T-cell (primary cell): ENCODE measurements around the gene TTC7B. TPM values are rescaled to one million over a fixed set of nuclear protein-coding genes. Genes with fewer than 3 reads are reported as not detected.

Experiments used
- ATAC-seq, 4 experiments: fragments of 200-7000 bp in 3 of 4; fragments of 150-1000 bp in 1 of 4; cut with Tn5 transposase; replicated peaks in 1 of 4; 1 replicate in 3 of 4; 2 replicates in 1 of 4; pipeline ENCODE4 v1.10.0; 2021; ENCODE audit warnings: moderate library complexity in 3 of 4, mild to moderate bottlenecking in 2 of 4, moderate number of reproducible peaks in 1 of 4
- CTCF ChIA-PET, 2 donors: fragments of 300-600 bp; sonication (Branson Sonifier 250); formaldehyde crosslinking; loops; one replicate each; lab custom pipeline; 2022; ENCODE audit warnings: antibody characterized with exemption in 2 of 2; lab: Charles Lee
- POLR2A ChIA-PET, 2 donors: fragments of 300-600 bp; sonication (Branson Sonifier 250); formaldehyde crosslinking; loops; one replicate each; lab custom pipeline; 2022; ENCODE audit warnings: antibody characterized with exemption in 2 of 2; lab: Charles Lee
- DNase-seq, 35 experiments: peaks; one replicate each; pipeline versions ENCODE4 v3.0.0 to v3.0.0-alpha.2; 2013 to 2023
- H3K27ac ChIP-seq: one replicate; pipeline ENCODE4 v1.5.1; 2013; ENCODE audit warnings: low read length
- H3K27me3 ChIP-seq, 2 experiments: replicated peaks in 1 of 2; 1 replicate in 1 of 2; 2 replicates in 1 of 2; pipeline versions ENCODE4 v1.6.1 to v1.7.0; 2013; ENCODE audit warnings: low read length in 1 of 2, mixed read lengths in 1 of 2; ENCODE audit not compliant: control insufficient read depth in 2 of 2, insufficient read depth in 2 of 2; ENCODE audit errors: extremely low read depth in 1 of 2
- H3K36me3 ChIP-seq, 2 donors: 1 replicate in 1 of 2; 2 replicates in 1 of 2; pipeline versions ENCODE4 v1.6.1 to v1.7.0; 2013; ENCODE audit warnings: low read length in 1 of 2; ENCODE audit not compliant: control insufficient read depth in 2 of 2, insufficient read depth in 1 of 2; ENCODE audit errors: extremely low read depth in 1 of 2
- H3K4me1 ChIP-seq, 2 experiments: 1 replicate in 1 of 2; 2 replicates in 1 of 2; pipeline versions ENCODE4 v1.6.1 to v1.7.0; 2013; ENCODE audit warnings: low read length in 2 of 2, mixed read lengths in 1 of 2; ENCODE audit not compliant: insufficient read depth in 2 of 2, control insufficient read depth in 1 of 2; ENCODE audit errors: extremely low read depth in 1 of 2
- H3K4me3 ChIP-seq, 2 donors: 1 replicate in 1 of 2; 2 replicates in 1 of 2; pipeline versions ENCODE4 v1.5.1 to v1.7.0; 2013; ENCODE audit warnings: mild to moderate bottlenecking in 2 of 2, low read length in 1 of 2, moderate library complexity in 1 of 2; ENCODE audit not compliant: control insufficient read depth in 1 of 2; ENCODE audit errors: extremely low read depth in 1 of 2
- H3K9me3 ChIP-seq: 2 replicates; pipeline ENCODE4 v1.7.0; 2013
- H3K27ac Mint-ChIP-seq, 2 donors: one replicate each; pipeline ENCODE4 v1.8.0; 2020 to 2021; ENCODE audit warnings: mild to moderate bottlenecking in 2 of 2, mixed read lengths in 2 of 2
- H3K27me3 Mint-ChIP-seq, 2 donors: one replicate each; pipeline ENCODE4 v1.8.0; 2021 to 2022; ENCODE audit warnings: mixed read lengths in 2 of 2
- H3K36me3 Mint-ChIP-seq: one replicate; pipeline ENCODE4 v1.8.0; 2021; ENCODE audit warnings: mixed read lengths
- H3K4me1 Mint-ChIP-seq, 3 donors: one replicate each; pipeline ENCODE4 v1.8.0; 2020 to 2022; ENCODE audit warnings: mixed read lengths in 3 of 3, mild to moderate bottlenecking in 1 of 3
- H3K4me3 Mint-ChIP-seq, 3 donors: one replicate each; pipeline ENCODE4 v1.8.0; 2020 to 2022; ENCODE audit warnings: mild to moderate bottlenecking in 3 of 3, mixed read lengths in 3 of 3, moderate library complexity in 3 of 3
- H3K9me3 Mint-ChIP-seq, 3 donors: one replicate each; pipeline ENCODE4 v1.8.0; 2020 to 2022; ENCODE audit warnings: mixed read lengths in 3 of 3
- WGBS: methylation state at CpG from one replicate; pipeline ENCODE4 v1.1.5; 2013; ENCODE audit warnings: missing lambda C conversion rate; ENCODE audit not compliant: insufficient coverage; 5-methylcytosine and 5-hydroxymethylcytosine counted together
- total RNA-seq, 35 experiments: library from RNA in 6 of 35; stranded (reverse) in 6 of 35; fragments of 120-200 nt in 1 of 35; gene quantifications; one replicate each; pipeline versions ENCODE4 v1.2.1 to v1.2.4 and lab custom pipeline; 2013 to 2026

TTC7B gene
- total RNA-seq, 5 donors from 2014 or later (not counting 1 experiment from before 2014, with no cell fraction given): 1.5 to 2.6 (median 1.7) TPM

DNA sequence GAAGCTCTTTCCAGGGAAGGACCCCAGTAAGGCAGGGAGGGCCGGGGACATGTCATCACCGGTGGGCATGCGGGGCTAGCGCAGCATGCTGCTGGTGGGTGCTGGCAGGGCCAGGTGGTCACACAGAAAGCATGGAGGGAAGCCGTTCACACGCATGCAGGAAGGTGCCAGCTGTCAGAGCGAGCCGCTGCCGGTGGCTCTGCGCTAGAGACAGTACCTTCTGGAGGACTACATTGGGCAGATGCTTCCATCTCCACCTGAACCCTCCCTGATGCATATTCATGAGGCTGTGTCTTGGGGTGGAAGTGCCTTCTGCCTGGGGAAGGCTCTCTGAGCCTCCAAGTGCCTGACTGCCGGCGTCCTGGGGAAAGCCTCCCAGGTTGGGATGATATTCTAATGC, 215.6 kb downstream of the TTC7B start:
- H3K4me3 ChIP-seq: no peak overlapping the region
- H3K4me1 Mint-ChIP-seq: no peaks in the 10 kb centered on the region
- ATAC-seq (no peak), DNase-seq (no peak)
- WGBS: 87% methylated on average over 6 of the region's 12 CpGs
- no peaks in the 10 kb centered on the region for H3K4me1 ChIP-seq
- H3K27me3 Mint-ChIP-seq: peaks cover 5 to 12% of the 10 kb centered on the region in 2 donors
- H3K36me3 Mint-ChIP-seq: no peaks in the 10 kb centered on the region
- no peaks in the 10 kb centered on the region for H3K36me3 ChIP-seq
- CTCF ChIA-PET: interaction anchor here in 1 of 2 donors (0.6 kb wide), 1 partner anchor 35 kb away, joined by 6 read pairs; no protein-coding TSS in a partner anchor
- no peaks in the 10 kb centered on the region for H3K9me3 ChIP-seq
- H3K27me3 ChIP-seq: peaks cover 0 to 8% of the 10 kb centered on the region in 2 experiments
- no peak overlapping the region for H3K27ac ChIP-seq
- no peaks in the 10 kb centered on the region for H3K9me3 Mint-ChIP-seq
- POLR2A ChIA-PET: no interaction called here
- no peak overlapping the region for H3K4me3 Mint-ChIP-seq
- H3K27ac Mint-ChIP-seq: no peak overlapping the region

DNA sequence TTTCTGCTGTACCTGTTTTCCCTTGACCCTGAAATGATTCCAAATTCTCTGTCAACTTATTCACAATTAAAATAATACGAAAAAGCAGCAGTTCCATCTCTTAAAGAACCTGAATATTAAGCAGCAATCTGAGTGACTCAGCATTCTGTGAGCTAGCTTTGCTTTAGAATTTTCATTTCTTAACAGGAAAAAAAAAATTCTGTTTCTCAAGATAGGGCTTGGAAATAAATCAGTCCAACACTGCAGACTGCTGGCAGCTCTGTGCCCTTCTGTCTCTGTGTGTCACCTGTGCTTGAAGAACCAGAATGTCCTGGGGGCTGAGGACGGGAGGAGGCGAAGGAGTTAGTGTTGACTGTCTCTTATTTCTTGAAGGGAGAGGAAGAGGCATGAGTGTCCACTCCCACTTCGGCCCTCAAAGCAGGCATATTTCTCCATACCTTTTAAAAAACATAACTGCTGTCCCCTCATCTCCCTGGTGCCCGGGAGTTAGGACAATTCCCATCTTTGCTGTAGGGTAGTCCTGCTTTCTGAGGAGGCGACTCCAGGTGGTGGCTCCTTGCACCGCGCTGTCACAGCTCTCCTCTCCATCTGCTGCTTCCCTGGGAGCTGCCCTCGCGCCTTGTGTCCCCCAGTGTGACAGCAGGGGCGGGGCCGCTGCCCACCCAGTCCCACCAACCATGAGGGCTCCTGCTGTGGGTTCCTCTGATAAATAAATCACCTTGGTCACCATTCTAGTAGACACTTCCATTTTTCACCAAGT, 216.3 kb downstream of the TTC7B start:
- CTCF ChIA-PET: no interaction called here
- H3K27ac ChIP-seq: no peak overlapping the region
- H3K9me3 ChIP-seq: no peaks in the 10 kb centered on the region
- peaks cover 5 to 9% of the 10 kb centered on the region in 2 donors for H3K27me3 Mint-ChIP-seq
- DNase-seq (peak in 1 of 35 experiments; percentile 7), ATAC-seq (no peak)
- WGBS: 83% methylated on average over 5 of the region's 12 CpGs
- no peak overlapping the region for H3K27ac Mint-ChIP-seq
- peaks cover 0 to 8% of the 10 kb centered on the region in 2 experiments for H3K27me3 ChIP-seq
- no peaks in the 10 kb centered on the region for H3K4me1 Mint-ChIP-seq
- no peaks in the 10 kb centered on the region for H3K4me1 ChIP-seq
- no peaks in the 10 kb centered on the region for H3K36me3 Mint-ChIP-seq
- no peak overlapping the region for H3K4me3 Mint-ChIP-seq
- H3K36me3 ChIP-seq: no peaks in the 10 kb centered on the region
- H3K4me3 ChIP-seq: no peak overlapping the region
- POLR2A ChIA-PET: no interaction called here
- no peaks in the 10 kb centered on the region for H3K9me3 Mint-ChIP-seq

DNA sequence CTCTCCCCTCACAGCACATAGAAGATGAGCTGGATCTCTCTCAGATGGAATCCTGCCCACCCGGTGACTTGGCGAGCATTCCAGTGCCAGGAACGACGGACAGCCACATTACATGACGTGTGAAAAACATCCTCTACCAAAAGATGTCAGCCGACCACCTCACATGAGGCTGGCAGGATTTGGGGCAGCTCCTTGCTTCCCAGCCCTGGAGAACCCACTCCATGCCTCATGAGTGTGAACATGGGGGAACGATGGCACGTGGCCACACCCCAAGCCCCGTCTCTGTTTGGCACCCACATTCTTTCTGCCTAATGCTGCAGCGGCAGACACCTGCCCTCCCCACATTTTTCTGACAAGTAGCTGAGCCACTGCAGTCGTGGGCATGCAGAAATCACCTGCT, 216.9 kb downstream of the TTC7B start:
- no peaks in the 10 kb centered on the region for H3K36me3 Mint-ChIP-seq
- Histone ChIP-seq H3K27me3 (peaks cover 0 to 8% of the 10 kb centered on the region in 2 experiments), H3K4me1 (no peaks in the 10 kb centered on the region), H3K4me3 (no peak overlapping the region), H3K9me3 (no peaks in the 10 kb centered on the region), H3K36me3 (no peaks in the 10 kb centered on the region), H3K27ac (no peak overlapping the region)
- DNase-seq (no peak), ATAC-seq (no peak)
- H3K9me3 Mint-ChIP-seq: no peaks in the 10 kb centered on the region
- WGBS: 61% methylated on average over 10 of the region's 11 CpGs
- H3K4me1 Mint-ChIP-seq: no peaks in the 10 kb centered on the region
- no peak overlapping the region for H3K27ac Mint-ChIP-seq
- POLR2A ChIA-PET: no interaction called here
- H3K4me3 Mint-ChIP-seq: no peak overlapping the region
- peaks cover 5 to 11% of the 10 kb centered on the region in 2 donors for H3K27me3 Mint-ChIP-seq
- CTCF ChIA-PET: no interaction called here

DNA sequence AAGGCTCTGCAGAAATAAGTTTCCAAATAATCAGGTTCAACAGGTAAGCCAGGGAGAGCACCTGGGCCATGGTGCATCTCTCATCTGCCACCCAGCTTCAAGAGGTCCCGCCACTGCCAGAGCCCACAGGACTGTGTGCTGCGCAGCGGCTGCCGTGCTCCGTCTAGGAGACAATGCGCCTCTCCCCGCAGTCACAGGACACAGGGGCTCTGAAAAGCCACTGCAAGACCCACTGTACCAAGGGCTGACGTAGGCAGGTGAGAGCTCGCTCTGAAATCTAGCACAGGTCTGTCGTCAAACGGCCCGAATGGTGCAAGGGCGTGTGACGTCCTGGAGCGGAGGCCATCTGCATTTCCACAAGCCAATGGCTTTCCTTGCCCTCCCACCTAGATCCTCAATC, 218.3 kb downstream of the TTC7B start:
- H3K27ac ChIP-seq: no peak overlapping the region
- Mint-ChIP-seq H3K4me3 (no peak overlapping the region), H3K27me3 (peaks cover 4 to 11% of the 10 kb centered on the region in 2 donors), H3K9me3 (no peaks in the 10 kb centered on the region), H3K4me1 (no peaks in the 10 kb centered on the region), H3K36me3 (no peaks in the 10 kb centered on the region), H3K27ac (no peak overlapping the region)
- H3K4me1 ChIP-seq: no peaks in the 10 kb centered on the region
- POLR2A ChIA-PET: no interaction called here
- H3K4me3 ChIP-seq: no peak overlapping the region
- CTCF ChIA-PET: no interaction called here
- no peak for DNase-seq
- no peak for ATAC-seq
- H3K9me3 ChIP-seq: no peaks in the 10 kb centered on the region
- no peaks in the 10 kb centered on the region for H3K36me3 ChIP-seq
- H3K27me3 ChIP-seq: peaks cover 0 to 8% of the 10 kb centered on the region in 2 experiments
- 94% methylated on average over 15 of the region's 15 CpGs for WGBS

DNA sequence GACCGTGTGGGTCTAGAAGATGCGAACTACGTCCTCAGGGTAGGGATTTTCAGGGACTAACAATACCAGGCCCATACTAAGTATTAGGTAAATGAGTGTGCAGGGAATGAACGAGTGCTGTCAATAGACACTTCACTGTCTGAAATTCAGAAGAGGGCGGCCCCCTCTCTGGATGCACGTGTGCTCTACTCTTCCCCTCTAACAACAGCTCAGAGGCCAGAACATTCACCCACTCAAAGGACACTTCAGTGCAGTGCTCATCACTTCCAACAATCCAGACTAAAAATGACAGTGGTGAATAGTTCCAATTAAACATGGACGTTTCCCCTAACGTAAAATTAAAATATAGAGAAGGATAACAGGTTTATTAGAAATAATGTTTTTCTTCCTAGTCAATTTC, 219.5 kb downstream of the TTC7B start:
- peaks cover 0 to 8% of the 10 kb centered on the region in 2 experiments for H3K27me3 ChIP-seq
- DNase-seq: no peak
- ATAC-seq: no peak
- Mint-ChIP-seq H3K36me3 (no peaks in the 10 kb centered on the region), H3K4me3 (no peak overlapping the region), H3K4me1 (no peaks in the 10 kb centered on the region), H3K9me3 (no peaks in the 10 kb centered on the region), H3K27ac (no peak overlapping the region), H3K27me3 (peaks cover 0 to 11% of the 10 kb centered on the region in 2 donors)
- no peaks in the 10 kb centered on the region for H3K4me1 ChIP-seq
- no peaks in the 10 kb centered on the region for H3K9me3 ChIP-seq
- no peaks in the 10 kb centered on the region for H3K36me3 ChIP-seq
- POLR2A ChIA-PET: no interaction called here
- H3K4me3 ChIP-seq: no peak overlapping the region
- 100% methylated on average over 1 of the region's 8 CpGs for whole genome bisulfite sequencing
- CTCF ChIA-PET: no interaction called here
- H3K27ac ChIP-seq: no peak overlapping the region

DNA sequence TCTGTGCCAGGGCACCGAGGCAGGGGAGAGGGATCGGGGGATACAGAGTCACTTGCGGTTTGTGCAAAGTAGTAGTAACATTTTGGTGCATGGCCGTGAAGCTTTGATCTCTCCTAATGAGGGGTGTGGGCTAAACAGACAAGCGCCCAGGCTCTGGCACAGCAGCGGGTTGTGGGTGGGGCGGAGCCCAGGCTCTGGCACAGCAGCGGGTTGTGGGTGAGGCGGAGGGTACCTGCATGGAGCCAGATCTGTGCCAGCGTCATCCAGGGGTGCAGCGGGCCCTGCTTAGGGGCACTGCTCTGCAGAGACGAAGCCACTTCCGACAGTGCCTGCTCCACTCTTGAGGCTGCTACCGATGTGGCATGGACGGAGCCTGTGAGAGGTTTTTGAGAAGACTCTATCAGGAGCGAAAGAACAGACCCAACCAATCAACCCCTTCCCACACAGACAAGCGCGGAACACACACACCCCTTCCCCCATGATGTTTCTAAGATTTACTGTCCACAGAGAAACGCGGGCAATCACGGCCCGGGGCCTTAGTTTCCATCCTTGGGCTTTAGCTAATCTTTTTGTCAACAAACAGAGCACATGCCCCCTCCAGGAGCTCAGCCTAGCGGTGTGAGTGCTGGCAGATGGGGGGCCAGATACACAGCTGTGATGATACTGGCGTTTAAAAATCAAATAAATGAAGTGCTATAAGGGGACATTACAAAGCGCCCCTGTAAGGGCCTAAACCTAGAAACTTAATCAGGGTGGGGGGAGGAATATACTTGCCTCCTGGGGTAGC, 222.8 kb downstream of the TTC7B start:
- no peaks in the 10 kb centered on the region for H3K4me1 Mint-ChIP-seq
- Histone ChIP-seq H3K9me3 (no peaks in the 10 kb centered on the region), H3K4me3 (no peak overlapping the region), H3K36me3 (no peaks in the 10 kb centered on the region), H3K4me1 (no peaks in the 10 kb centered on the region), H3K27ac (no peak overlapping the region), H3K27me3 (peaks cover 0 to 4% of the 10 kb centered on the region in 2 experiments)
- ATAC-seq: no peak
- DNase-seq: no peak
- H3K36me3 Mint-ChIP-seq: no peaks in the 10 kb centered on the region
- WGBS: 85% methylated on average over 15 of the region's 25 CpGs
- ChIA-PET POLR2A (no interaction called here), CTCF (interaction anchor here in 1 of 2 donors (0.8 kb wide), 1 partner anchor 232 kb away, joined by 3 read pairs; no protein-coding TSS in a partner anchor)
- H3K27me3 Mint-ChIP-seq: peaks cover 0 to 2% of the 10 kb centered on the region in 2 donors
- no peaks in the 10 kb centered on the region for H3K9me3 Mint-ChIP-seq
- no peak overlapping the region for H3K4me3 Mint-ChIP-seq
- no peak overlapping the region for H3K27ac Mint-ChIP-seq
